HG02610 (cell line): ENCODE data around the gene FAM210A.
A peak's percentile ranks its signal among the peaks of the same experiment; 100 is the strongest.

Experiments
- ATAC-seq: cut with Tn5 transposase; IDR thresholded peaks from one replicate; pipeline ENCODE4 v1.9.1; 2021; ENCODE audit warnings: mild to moderate bottlenecking, moderate library complexity; ENCODE audit not compliant: unreplicated experiment

FAM210A gene

DNA sequence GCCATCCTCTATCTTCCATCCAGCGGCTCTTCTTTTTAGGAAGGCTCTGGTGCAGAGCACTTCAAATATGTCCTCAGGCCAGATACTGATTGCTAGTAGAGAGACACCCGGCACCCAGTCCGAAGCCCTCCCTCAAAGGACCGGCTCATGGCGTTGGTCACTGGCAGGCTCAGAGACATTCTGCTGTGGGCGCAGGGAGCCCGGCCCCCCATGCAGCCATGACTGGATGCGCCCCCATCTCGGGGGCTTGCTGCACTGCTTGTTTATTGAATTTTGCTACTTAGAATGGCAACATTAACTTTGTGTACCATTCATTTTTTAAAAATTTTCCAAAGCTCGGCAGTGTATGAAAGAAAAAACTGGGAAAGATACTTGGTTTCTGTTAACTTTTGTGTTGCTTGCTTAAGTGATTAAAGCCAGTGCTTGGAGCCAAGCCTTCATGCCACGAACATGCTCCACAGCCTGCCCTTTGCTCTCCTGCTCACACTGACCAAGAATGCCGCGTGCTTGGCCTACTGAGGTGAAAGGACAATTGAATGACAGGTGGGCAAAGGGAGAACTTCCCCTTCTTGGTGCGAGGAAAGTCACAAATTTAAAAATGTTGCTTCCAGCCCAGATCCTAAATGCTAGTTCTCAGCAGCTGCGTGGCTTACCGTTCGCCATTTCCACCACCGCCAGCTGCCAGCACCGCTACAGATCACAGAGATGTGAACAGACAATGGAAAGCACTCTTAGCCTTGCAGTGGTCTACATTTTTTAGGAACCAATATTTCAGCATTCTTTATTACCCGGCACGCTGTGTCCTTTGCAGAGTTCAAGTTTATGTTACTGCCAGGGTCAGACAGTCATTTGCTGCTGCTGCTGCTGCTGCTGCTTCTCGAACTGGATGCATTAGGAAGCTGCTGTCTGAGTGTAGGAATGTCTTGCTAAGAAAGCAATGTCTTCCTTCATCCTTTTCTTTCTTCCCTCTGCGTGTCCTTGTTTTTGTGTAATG, 76.7 kb downstream of the FAM210A start:
- no peak for ATAC-seq

DNA sequence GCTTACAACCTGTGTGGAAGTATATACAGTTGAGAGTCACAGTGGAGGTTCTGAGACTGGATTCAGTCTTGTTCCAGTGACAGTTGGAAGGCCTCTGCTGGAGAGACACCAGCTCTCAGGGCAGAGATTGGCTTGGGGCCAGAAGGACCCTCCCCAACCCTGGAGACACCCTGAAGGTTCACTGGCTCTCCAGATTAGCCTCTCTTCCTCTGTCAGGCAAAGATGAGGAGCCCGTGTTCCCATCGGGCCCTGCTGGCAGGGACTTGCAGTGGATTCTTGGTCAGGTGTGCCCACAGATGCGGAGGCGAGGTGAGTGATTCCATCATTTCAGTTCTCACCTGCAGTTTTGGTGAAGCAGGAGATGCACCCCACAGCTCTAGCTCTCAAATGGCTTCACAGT, 78.6 kb downstream of the FAM210A start:
- ATAC-seq: no peak

DNA sequence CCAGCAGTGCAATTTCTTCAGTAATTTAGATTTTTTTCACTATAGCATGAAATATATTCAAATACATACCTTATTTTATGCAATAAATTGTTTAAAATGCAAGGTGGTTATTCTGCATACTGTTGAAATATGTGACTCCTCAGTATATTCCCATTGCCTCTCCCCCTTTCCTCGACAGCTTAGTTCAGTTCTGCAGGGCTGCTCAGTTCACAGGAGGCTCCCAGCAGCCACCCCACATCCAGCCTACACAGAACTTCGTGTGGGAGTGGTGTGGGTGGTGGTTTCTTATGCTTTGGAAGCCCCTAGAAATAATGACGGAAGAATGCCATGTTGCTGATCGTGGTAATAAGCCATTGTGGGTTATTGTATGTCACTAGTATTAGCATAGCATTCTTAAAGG, 79.7 kb downstream of the FAM210A start:
- ATAC-seq: no peak

DNA sequence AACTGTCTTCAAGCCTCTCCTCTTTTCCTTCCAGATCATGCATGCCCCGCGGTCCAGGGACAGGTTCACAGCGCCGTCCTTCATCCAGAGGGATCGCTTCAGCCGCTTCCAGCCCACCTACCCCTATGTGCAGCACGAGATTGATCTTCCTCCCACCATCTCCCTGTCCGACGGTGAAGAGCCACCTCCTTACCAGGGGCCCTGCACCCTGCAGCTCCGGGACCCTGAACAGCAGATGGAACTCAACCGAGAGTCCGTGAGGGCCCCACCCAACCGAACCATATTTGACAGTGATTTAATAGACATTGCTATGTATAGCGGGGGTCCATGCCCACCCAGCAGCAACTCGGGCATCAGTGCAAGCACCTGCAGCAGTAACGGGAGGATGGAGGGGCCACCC, 81.3 kb downstream of the FAM210A start:
- no peak for ATAC-seq

DNA sequence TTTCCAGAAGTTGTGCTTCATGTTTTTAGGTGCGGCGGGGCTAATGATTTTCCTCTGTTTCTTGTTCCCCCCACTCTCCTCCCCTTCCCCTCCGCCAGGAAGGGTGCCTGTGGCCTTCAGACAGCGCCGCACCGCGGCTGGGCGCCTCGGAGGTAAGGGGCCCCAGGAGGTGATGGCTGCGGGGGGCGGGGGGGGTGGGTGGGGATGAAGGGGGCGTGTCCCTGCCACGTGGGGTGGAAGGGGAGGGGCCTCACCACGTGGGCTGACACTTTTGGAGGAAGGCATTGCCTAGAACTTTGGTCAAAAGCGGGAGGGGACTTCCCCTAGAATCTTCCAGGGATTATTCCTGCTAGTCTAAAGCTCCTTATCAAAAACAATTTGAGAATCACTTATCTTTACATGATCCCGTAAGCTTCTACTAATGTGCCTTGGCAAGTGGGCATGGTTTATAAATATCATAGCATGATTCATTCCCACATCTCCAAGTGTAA, 83.1 kb downstream of the FAM210A start:
- no peak for ATAC-seq

DNA sequence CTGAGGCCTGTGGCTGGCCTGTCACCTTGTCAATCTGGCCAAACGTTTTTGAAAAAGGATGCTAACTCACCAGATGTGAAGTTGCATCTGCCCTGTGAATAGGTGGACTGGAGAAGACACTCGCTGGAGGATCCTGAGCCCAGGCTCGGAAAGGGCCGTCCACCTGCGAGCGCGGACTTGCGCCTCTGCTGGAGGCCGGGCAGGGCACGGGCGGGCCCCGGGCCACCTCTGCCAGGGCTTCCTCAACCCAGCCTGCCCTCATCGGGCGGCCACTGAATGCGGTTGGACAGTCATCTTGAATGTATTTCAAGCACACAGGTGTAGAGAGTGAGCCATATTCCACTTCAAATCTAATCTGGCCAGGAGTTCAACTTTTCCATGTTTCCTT, 83.9 kb downstream of the FAM210A start:
- no peak for ATAC-seq

DNA sequence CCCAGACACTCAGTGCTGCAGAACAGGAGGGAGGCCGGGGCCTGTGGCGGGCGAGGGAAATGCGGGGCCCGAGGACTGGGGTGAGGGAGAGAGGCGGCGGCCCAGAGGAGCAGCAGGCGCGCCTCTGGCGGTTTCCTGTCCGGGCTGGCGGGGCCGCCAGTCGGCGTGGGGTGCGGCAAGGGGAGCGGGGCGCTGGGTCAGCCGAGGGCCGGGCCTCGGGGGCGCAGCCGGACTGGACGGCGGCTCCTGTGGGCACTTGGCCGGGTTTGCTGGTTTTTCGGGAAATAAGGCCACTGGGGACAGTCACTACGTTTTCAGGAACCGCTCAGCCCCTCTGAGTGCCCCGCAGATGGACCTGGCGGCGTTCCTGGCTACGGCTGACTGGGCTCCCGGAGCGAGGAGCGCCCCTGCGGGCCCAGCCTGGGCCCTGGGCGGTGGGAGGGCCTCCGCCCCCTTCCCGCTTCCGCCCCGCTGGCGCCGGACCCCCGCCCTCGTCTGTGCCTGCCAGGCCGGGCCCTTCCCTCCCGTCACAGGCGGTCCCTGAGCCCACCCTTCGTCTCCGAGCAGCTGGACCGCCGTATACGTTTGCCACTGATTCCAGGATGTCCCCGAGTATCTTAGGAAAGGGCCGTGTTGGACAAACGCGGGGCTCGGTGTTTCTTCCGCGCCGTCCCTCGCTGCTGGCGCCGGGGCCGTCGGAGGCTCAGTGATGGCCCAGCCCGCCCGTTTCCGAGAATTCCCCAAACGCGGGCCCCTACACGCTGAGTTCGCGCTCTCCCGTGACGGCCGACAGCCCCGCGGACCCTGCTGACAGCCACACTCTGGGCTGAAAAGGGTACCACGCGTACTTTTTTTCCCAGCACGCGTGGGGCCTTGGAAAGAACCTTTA, 84.6 kb downstream of the FAM210A start:
- ATAC-seq: no peak

DNA sequence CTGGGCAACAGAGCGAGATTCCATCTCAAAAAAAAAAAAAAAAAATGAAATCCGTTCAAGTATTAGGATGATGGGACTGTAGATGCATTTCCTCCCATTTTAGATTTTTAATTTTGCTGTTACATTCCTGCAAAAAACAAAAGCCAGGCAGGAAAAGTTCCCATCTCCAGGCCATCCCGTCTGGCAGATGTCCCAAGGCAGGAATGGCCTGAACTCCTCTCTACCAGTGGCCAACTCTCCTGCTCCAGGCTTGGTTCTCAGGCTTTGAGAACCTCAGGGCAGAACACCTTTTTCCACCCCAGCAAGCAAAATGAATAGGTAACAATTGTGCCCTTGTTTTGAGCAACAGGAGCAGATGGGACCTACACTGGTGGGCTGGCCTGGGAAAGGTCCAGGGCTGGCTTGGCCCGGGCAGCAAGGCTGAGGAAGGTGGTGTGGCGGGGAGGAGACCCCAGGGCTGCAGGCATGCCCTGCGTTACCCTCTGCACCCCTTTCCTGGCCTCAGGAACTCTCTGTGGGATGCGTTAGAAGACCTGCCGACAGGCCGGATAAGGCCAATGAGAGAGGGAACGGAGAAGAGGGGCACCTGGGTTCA, 86.0 kb downstream of the FAM210A start:
- no peak for ATAC-seq

DNA sequence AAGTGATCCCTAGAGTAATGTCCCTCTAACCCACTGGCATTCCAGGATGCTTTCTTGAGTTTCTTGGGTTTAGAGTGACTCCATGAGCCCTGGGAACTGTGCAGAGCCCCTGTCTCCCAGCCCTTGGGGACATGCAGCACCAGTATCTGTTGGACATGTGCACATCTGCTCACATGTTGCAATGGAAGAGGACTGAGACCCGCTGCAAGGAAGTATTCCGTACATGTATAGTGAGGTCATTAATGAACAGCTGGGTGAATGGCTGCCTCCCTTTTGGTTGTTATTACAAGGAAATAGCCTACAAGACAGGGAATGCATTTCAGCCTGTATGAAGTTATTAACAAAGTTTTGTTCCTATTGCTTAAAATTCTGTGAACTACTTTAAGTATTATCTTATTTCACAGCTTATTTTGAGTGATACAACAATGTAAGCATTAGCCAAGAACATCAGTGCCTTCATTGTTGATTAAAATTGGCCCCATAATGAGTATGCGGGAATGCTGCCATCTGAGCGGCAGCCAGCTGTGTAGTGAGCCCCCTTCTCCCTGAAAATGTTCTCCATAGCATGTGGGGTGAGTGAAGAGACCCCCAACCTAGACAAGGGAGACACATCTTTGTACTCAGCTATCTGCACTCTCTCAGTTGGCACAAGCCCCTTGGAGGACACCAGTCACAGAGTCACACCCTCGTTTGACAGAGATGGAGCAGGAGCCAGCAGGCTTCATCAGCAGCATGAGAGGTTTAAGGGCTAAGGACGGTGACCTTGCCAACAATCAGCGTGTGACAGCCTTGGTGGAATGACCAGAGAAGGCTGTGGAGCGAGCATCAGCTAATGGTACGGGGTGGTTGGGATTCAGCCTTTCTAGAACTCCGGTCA, 87.4 kb downstream of the FAM210A start:
- no peak for ATAC-seq

DNA sequence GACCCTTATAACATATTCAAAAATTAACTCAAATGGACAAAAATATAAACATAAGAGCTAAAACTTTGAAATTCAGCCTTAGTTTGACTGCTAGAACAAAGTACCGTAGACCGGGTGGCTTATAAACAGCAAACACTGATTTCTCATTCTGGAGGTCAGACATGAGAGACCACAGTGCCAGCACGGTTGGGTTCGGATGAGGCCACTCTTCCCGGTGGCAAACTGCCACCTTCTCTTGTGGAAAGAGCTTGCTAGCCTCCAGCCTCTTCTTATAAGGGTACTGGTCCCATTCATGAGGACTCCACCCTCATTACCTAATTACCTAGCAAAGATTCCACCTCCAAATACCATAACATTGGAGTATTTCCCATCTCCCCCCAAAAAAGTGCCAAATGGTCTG, 91.3 kb downstream of the FAM210A start:
- ATAC-seq: no peak

DNA sequence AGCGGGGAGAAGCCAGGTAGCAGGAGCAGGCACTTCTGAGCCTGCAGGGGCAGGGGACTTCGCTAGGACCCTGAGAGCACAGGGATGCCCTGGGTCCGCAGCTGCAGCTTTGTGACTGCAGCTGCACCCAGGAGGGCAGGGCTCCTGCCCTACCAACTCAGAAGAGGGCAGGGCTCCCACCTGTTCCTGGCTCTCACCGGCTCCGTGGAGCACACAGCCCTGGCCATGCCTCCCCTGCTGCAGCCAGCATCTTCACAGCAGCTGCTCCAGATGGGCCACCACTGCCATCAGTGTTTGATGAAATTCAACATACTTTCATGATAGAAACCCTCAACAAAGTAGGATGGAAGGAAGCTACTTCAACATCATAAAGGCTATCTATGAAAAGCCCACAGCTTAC, 92.7 kb downstream of the FAM210A start:
- ATAC-seq: no peak

DNA sequence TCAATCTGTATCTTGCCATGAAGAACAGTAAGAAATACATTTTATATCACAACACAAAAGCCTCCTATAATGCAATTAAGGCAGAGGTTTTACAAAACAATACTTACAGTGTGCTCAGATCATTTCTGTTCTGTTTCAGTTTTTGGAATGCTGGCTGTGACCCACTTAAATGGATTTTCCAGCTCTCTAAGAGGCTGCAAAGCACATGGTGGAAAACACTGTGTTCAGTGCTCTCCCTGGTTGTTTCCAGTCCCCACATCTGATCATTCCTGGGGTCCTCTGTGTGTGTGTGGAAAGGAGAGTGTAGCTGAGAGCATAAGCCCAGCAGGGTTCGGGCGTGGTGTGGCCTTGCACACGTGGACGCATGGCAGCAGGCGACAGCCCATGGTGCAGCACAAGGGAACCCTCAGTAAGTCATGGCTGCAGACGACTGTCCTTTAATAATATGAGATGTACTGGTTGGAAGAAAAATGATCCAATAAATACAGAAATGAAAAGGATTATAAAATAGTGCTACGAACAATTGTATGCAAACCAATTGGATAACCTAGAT, 95.6 kb downstream of the FAM210A start:
- no peak for ATAC-seq

DNA sequence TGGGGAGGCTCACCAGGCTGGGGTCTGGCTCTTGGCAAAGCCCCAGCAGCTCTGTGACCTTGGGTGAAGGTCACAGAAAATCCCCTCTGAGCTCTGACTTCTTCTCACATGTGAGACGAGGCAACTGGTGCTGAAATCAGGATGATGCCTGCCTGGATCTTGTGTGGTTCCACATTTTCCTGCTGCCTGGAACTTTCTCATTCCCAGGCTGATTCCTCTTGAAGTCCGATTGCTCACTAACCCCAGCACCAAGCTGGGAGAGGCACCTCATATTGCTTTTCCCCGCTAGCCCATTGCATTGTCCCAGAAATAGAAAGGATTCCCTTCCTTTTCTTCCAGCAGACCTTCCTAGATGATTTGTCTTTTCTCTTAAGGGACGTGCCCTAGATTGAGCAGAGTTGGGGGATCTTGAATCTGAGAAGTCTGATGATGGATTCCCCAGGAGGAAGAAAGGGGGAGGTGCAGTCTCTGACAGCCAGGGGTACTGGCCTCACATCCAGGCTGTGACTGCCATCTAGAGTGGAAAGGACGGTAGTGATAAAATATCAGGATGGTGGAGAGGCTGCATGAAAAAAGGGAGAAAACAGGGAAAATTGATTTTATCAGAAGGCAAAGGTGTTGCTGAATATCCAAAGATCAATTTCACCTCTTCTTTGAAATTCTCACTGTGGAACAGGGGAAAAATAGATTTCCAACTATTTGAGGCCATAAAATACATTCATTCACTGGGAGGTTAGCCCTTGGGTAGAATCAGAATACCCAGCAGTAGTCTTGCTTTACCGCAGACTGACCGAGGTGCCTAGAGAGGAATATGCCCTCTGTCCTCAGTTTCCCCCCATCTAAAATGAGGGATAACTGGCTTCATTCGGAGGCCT, 96.3 kb downstream of the FAM210A start:
- peak; percentile 71 for ATAC-seq

DNA sequence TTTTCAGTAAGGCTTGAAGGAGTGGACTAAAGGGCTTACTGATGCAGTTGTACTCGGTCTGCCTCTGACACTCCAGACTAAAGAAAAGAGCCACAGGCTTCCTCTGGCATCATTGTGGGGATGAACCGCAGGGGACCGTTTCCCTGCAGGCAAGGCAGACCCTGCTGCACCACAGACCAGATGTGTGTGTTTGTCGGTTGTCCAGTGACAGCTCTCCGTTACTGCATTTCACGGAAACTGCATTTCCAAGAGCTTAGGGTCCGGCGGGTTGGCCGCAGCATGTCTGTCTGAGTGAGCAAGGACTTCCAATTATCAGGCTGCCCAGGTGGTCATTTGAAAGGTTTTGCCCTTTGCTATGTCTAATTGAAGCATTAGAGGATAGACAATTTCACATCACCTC, 98.1 kb downstream of the FAM210A start:
- ATAC-seq: no peak

DNA sequence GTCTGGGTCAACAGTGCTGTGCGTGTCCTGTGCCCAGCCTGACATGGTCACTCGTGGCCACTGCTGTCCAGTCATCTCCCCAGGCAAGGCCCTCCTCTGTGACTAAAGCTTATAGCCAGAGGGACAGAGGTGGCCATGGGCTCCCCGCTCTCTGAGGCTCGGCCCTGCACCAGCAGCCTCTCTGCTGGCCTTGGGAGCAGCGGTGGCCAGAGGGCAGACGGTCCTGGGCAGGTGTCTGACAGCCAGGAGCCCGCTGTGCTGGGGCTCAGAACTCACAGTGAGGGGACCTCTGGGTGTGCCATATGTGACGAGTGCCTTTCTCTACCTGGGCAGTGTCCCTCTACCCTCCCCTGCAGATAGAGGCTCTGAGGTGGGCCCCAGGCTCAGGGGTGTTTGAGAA, 98.7 kb downstream of the FAM210A start:
- no peak for ATAC-seq

DNA sequence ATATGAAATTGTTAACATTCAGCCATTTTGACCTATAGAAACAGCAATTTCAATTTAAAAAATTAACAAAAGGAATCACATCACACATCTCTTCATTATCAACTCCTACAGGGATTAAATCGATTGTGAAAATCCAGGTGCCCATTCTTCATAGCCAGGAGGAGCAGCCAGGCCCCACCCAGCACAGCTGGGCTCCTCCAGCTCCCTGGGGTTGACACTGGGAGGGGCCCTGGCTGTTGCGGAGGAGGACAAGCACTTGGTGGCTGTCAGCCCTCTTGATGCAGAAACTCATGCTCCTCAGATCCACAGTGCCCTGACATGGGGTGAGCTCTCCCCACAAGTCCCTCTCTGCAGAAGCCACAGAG, 99.8 kb downstream of the FAM210A start:
- ATAC-seq: no peak

DNA sequence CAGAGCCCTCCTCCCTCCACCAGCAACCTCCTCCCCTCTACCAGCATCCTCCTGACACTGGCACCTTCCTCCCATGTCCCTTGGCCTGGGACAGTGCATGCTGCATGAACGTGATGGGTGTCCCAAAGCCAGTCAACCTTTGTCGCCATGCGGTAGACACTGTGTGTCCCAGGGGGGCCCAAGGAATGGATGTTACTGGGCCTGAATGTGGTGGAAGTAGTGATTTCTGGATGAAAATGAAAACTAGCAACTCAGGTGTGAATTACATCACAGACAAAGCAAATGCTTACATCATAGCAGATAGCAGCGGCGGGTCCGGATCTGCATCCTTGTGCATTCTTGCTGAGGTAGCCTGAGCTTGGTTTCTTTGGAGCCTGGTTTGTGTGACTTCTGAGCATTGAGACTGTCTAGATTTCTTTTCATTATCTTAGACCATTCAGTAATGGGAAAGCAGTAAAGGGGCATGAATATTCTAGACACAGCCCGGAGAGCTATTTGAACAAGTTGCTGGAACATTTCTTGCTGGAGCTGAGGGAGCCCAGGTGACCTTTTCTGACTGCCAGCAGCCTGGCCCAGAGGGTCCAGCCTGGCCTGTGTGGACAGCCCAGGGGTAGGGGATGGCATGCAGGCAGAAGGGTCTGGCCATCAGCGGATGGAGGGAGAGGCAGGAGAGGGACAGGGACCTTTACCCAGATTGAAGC, 100.4 kb downstream of the FAM210A start:
- ATAC-seq: no peak

DNA sequence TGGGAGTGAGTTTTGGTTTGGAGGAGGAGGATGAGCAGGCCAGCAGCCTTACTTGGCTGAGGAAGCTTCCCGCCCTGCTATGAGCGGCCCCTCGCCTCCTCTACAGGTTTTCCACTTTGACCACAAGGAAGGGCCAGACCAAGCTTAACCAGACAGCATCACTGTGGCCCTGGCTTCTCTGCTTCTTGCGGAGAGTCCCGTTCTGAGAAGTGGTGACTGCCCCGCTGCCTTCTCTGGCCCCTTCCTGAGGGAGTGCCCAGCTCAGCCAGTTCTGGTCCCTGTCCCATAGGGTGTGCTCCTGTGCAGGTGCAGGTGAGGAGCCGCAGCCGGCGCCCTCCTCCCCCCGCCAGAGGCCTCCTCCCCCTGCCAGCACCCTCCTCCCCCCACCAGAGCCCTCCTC, 101.0 kb downstream of the FAM210A start:
- ATAC-seq: no peak
